HPDE6-E6E7 (cell line): ENCODE data around the gene RASGRP2.
"Not testable (repeated sequence)": the region's sequence is repeated elsewhere in the genome, so short reads cannot be mapped to it uniquely, and the experiment has no call there.

Experiments used
- DNase-seq: peaks from one replicate; pipeline ENCODE4 v3.0.0; 2011; ENCODE audit warnings: missing footprints; ENCODE audit errors: extremely low spot score

Gene RASGRP2

GRCh38 chr11:64720640-64721358 is 23.1 kb downstream of the RASGRP2 start:
- DNase-seq = no peak

DNA sequence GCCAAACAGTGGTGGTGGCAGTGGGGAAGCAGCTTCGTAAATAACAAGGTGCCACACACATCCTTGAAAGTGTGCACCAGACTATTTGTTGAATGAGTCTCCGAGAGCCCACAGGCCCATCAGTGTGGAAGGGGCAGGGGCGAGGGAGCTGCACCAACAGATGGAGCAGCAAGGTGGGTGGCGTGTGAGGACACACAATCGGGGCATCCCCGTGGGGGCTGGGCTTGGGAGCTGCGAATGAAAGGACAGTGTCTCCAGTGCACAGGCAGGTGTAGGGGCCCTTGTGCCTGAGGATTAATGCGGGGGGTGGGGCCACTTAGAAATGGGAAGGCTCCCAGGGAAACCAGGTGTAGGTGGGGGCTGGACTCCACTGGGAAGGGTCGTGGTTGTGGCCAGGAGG is 23.8 kb downstream of the RASGRP2 start:
- no peak for DNase-seq

GRCh38 chr11:64719406-64719805 is 24.5 kb downstream of the RASGRP2 start:
- no peak for DNase-seq

DNA sequence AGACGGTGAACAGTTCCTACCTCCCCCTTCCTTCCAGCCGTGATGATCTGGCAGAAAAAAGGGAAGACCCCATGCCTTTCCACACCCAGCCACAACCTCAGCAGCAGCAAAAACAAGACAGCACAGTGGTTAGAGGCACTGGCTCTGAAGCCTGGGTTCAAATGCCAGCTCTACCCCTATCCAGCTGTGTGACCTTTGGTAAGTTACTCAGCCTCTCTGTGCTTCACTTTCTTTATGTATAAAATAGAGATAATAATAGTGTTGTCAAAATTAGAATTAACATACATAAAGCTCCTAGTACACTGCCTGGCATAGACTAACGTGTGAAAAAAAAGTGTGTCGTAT is 25.2 kb downstream of the RASGRP2 start:
- DNase-seq = no peak

DNA sequence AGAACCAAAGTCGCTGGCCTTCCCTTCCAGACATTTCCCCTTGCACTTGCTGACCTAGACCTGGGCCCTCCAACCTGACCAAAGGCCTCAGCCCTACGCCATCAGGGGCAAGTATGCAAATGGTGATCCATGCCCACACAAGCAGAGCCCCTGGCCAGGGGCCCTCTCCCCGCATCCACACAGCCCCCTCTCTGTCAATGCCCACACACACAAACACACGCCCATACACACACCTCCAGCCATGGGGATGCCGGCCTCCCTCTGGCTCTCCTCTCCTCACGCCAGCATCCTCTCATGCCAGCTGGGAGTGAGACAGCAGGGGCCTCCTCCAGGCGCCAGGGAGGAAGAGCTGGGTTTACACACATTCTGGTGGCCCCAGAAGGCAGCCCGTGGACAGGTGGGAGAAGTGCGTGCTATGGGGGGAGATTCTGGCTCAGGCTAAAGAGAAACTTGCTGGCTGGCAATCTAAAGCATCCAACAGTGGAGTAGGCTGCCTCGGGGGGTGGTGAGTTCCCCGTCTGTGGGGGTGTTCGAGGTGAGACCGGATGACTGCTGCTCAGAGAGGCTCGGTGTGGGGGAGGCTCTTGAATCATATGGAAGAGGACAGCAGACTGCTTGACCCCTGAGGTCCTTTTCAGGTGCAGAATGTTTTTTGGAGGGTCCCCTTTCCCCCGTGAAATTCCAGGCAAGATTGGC is 25.7 kb downstream of the RASGRP2 start:
- DNase-seq = no peak

- no peak for DNase-seq
Measured at GRCh38 chr11:64717268-64717578, 26.7 kb downstream of the RASGRP2 start.

- DNase-seq = no peak
Measured at GRCh38 chr11:64716473-64717267, 27.3 kb downstream of the RASGRP2 start.

DNA sequence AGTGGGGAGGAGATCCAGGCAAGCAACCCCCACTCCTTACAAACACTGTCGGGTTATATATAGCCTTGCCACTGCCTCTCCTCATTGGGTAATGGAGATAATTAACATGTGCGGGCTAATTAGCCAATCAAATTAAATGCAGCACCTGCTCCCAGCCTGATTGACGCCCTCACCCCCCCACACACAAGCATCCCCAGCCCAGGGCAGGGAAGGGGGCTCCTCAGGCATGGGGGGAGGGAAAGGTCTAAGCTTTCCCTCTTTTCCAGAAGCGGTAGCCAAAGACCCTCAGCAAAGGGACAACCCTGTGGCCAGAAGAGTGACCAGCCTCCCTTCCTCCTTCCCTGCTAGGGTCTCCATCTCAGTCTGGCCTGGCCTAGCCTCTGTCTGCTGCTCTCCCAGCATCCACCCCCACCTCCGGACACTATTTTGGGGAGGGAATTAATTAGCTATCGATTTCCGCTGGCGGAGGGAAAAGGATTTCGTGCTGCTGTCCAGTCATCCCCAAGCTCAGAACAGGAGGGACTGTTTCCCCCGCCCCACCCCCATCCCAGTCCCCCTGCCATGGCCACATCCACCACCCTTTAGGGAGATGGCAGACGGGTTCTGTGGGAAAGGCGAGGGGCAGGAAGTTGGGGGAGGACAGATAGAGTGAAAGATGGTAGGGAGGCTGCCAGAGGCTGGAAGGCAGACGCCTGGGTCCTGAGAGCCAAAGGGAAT is 28.0 kb downstream of the RASGRP2 start:
- no peak for DNase-seq

GRCh38 chr11:64715110-64715509 is 28.8 kb downstream of the RASGRP2 start:
- no peak for DNase-seq

DNA sequence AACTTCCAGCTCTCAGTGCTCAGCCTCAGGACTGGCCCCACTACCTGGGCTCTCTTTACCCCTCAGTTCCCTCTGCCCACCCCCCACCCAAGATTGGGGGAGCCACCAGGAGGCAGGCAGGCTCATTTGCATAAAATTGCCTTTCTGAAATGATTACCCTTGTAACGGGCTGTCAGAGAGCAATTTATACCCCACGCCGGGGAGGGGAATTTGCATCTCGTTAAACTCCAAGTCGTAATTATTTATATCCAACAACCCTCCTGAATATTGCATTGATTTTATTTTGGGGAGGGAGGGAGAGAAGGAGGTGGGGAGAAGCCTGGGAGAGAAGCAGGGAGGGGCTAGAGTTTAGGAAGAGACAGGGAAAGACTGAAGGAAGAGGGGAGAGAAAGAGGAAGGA is 29.3 kb downstream of the RASGRP2 start:
- DNase-seq = no peak

- DNase-seq = no peak
Measured at GRCh38 chr11:64713781-64714363, 30.1 kb downstream of the RASGRP2 start.

DNA sequence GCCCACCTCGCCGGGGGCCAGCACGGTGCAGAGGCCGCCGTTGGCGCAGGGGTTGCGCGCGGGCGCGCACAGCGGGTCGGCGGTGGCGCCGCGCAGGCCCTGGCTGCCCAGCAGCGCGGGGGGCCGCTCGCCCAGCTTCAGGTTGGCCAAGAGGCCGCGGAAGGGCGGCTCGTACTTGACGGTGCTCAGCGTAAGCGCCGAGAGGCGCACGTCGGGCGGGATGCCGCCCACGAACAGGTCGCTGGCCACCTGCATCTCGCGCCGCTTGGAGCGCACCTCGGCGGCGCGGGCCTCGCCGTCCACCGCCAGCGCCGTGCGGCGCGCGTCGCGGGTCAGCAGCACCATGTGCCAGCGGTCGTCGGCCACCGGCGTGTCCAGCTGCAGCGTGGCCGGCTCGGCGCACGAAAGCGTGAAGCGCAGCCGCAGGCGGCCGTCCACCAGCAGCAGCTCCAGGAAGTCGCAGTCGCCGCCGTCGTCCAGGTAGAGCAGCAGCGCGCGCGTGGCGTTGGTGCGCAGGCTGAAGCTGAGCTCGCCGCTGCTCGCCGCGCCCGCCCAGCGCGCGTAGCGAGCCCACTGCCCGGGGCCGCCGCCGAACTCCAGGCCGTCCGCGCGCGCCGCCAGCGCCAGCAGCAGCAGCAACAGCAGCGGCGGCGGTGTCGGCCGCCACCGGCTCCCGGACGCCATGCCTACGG is 30.8 kb downstream of the RASGRP2 start:
- no peak for DNase-seq

- DNase-seq = no peak
Measured at GRCh38 chr11:64712430-64713015, 31.4 kb downstream of the RASGRP2 start.

- DNase-seq = no peak
Measured at GRCh38 chr11:64711956-64712362, 32.0 kb downstream of the RASGRP2 start.

DNA sequence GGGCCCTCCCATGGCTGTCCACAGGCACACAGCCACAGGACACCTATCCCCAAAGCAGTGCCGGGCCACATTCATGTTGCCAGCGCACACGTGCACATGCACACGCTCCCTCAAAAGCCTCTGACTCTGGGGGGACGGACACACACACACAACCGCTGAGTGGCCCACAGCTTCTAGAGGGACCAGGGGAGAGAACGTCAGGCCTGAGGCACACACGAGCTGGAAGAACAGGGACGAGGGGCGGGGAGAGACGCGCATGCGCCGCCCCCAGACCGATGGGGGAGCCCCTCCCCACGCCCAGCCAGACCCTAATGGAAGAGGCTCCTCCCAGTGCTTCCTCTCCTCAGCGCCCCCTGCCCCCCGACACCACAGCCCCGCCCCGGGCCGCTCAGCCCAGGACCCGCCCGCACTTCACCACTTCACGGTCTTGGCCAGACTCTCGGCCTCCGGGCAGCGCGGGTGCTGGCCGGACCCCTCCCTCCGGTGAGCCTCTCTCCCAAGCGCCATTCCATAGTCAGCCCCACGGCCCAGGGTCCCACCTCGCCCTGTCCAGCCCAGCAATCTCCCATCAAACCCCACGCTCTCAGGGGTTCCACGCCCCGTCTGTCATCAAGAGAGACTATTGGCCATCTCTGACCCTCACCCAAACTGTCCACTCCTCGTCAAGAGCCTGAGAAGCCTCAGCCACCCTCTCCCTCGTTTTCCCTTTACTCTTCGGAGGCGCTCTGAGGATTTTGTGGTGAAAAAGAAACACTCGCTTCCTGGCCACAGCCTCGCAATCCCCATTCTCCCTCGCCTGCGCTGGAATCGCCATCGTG is 32.6 kb downstream of the RASGRP2 start:
- no peak for DNase-seq

GRCh38 chr11:64710418-64711137 is 33.4 kb downstream of the RASGRP2 start:
- no peak for DNase-seq

GRCh38 chr11:64705501-64705900 is 38.4 kb downstream of the RASGRP2 start:
- DNase-seq = no peak

DNA sequence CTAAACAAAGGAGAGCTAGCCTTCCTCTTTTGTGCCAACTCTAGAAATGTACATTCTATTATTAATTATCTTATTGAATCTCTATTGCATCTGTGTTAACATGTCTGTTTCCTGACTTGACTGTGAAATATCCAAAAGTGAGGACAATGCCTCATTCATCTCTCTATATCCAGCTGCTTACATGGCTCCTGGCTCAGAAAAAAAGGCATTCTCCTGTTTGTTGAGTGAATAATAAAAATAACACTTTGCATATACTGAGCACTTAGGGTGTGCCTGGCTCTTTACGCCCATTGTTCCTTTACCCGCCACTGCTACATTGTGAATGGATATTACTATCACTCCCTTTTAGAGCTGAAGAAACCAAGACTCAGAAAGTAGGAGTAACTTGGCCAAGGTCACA is 40.9 kb downstream of the RASGRP2 start:
- DNase-seq = no peak

GRCh38 chr11:64701956-64702355 is 42.0 kb downstream of the RASGRP2 start:
- not testable (repeated sequence) for DNase-seq
